NCI-H1436 treated with DMSO at 0.1 percent for 48 hours (cell line): Measurements from ENCODE around the gene MAP4.
"Not testable (repeated sequence)": the region's sequence is repeated elsewhere in the genome, so short reads cannot be mapped to it uniquely, and the experiment has no call there.

Source experiments
- DNase-seq: peaks from one replicate; lab custom pipeline; 2025; lab: John Stamatoyannopoulos, UW

MAP4 gene

GRCh38 chr3:48016301-48016973 lies at the start of gene MAP4:
Gene MAP4, minus strand, starts transcription at chr3:48016416. Its CDS starts 17,556 bp downstream, at chr3:47998860.
- no peak for DNase-seq

- no peak for DNase-seq
Observed at GRCh38 chr3:48065035-48065434, 48.8 kb upstream of the MAP4 start.

GRCh38 chr3:48064292-48064829 lies 48.1 kb upstream of the MAP4 start:
- no peak for DNase-seq

GRCh38 chr3:48061586-48061985 lies 45.4 kb upstream of the MAP4 start:
- not testable (repeated sequence) for DNase-seq

- DNase-seq = no peak
Observed at GRCh38 chr3:48058091-48058490, 41.9 kb upstream of the MAP4 start.

GRCh38 chr3:48057521-48057920 lies 41.3 kb upstream of the MAP4 start:
- DNase-seq = no peak

- DNase-seq = no peak
Observed at GRCh38 chr3:48047841-48048464, 31.7 kb upstream of the MAP4 start.

- DNase-seq = no peak
Observed at GRCh38 chr3:48042071-48042760, 26.0 kb upstream of the MAP4 start.

- DNase-seq = no peak
Observed at GRCh38 chr3:48039487-48040190, 23.4 kb upstream of the MAP4 start.

GRCh38 chr3:48038971-48039481 lies 22.8 kb upstream of the MAP4 start:
- DNase-seq = no peak

GRCh38 chr3:48034000-48034516 lies 17.8 kb upstream of the MAP4 start:
- DNase-seq = no peak

GRCh38 chr3:48030188-48030587 lies 14.0 kb upstream of the MAP4 start:
- DNase-seq = no peak

- DNase-seq = no peak
Observed at GRCh38 chr3:48026951-48027908, 11.0 kb upstream of the MAP4 start.

- no peak for DNase-seq
Observed at GRCh38 chr3:48026098-48026497, 9.9 kb upstream of the MAP4 start.

GRCh38 chr3:48024401-48024800 lies 8.2 kb upstream of the MAP4 start:
- DNase-seq = no peak

- DNase-seq = no peak
Observed at GRCh38 chr3:48023377-48023776, 7.2 kb upstream of the MAP4 start.

GRCh38 chr3:48022178-48022577 lies 6.0 kb upstream of the MAP4 start:
- no peak for DNase-seq

GRCh38 chr3:48018841-48019240 lies 2.6 kb upstream of the MAP4 start:
- DNase-seq = no peak

- DNase-seq = no peak
Observed at GRCh38 chr3:48015431-48016180, 610 bp downstream of the MAP4 start.

- DNase-seq = no peak
Observed at GRCh38 chr3:48014358-48014757, 1.9 kb downstream of the MAP4 start.
